ENCODE measurements around the gene NBEA. TPM values are rescaled to one million over a fixed set of nuclear protein-coding genes. Genes with fewer than 3 reads are reported as not detected.
"Not testable (repeated sequence)": the region's sequence is repeated elsewhere in the genome, so short reads cannot be mapped to it uniquely, and the experiment has no call there.

The NBEA gene
- total RNA-seq, 1 experiment from 2014 or later: 0.16 TPM

- no peaks in the 10 kb centered on the region for H3K9me3 ChIP-seq
- H3K36me3 ChIP-seq: no peaks in the 10 kb centered on the region
- no peak for DNase-seq
- H3K27me3 ChIP-seq: no peaks in the 10 kb centered on the region
- H3K4me3 ChIP-seq: no peak overlapping the region
Measured at GRCh38 chr13:35349673-35350278, 407.7 kb downstream of the NBEA start.

GRCh38 chr13:35354285-35354684 is 412.2 kb downstream of the NBEA start:
- Histone ChIP-seq H3K9me3 (no peaks in the 10 kb centered on the region), H3K36me3 (no peaks in the 10 kb centered on the region), H3K27me3 (no peaks in the 10 kb centered on the region), H3K4me3 (no peak overlapping the region)
- DNase-seq: no peak

- H3K9me3 ChIP-seq: no peaks in the 10 kb centered on the region
- DNase-seq: no peak
- H3K4me3 ChIP-seq: no peak overlapping the region
- no peaks in the 10 kb centered on the region for H3K36me3 ChIP-seq
- H3K27me3 ChIP-seq: no peaks in the 10 kb centered on the region
Measured at GRCh38 chr13:35354882-35355281, 412.8 kb downstream of the NBEA start.

GRCh38 chr13:35356572-35356971 is 414.5 kb downstream of the NBEA start:
- Histone ChIP-seq H3K36me3 (no peaks in the 10 kb centered on the region), H3K9me3 (no peaks in the 10 kb centered on the region), H3K4me3 (no peak overlapping the region), H3K27me3 (no peaks in the 10 kb centered on the region)
- no peak for DNase-seq

GRCh38 chr13:35365883-35366282 is 423.8 kb downstream of the NBEA start:
- 0 out of 2 replicates have a peak, but pooled peaks cover 2% of the 10 kb centered on the region for H3K27me3 ChIP-seq
- no peak overlapping the region for H3K4me3 ChIP-seq
- H3K9me3 ChIP-seq: peaks cover 9% of the 10 kb centered on the region
- no peaks in the 10 kb centered on the region for H3K36me3 ChIP-seq
- DNase-seq: no peak

- no peak for DNase-seq
- Histone ChIP-seq H3K9me3 (peaks cover 11% of the 10 kb centered on the region), H3K27me3 (0 out of 2 replicates have a peak, but pooled peaks cover 2% of the 10 kb centered on the region), H3K4me3 (no peak overlapping the region), H3K36me3 (no peaks in the 10 kb centered on the region)
Measured at GRCh38 chr13:35367586-35367985, 425.5 kb downstream of the NBEA start.

GRCh38 chr13:35378939-35379338 is 436.9 kb downstream of the NBEA start:
- Histone ChIP-seq H3K36me3 (no peaks in the 10 kb centered on the region), H3K9me3 (no peaks in the 10 kb centered on the region), H3K27me3 (no peaks in the 10 kb centered on the region), H3K4me3 (no peak overlapping the region)
- no peak for DNase-seq

GRCh38 chr13:35379663-35380062 is 437.6 kb downstream of the NBEA start:
- H3K4me3 ChIP-seq: no peak overlapping the region
- no peaks in the 10 kb centered on the region for H3K9me3 ChIP-seq
- DNase-seq: no peak
- H3K36me3 ChIP-seq: no peaks in the 10 kb centered on the region
- H3K27me3 ChIP-seq: no peaks in the 10 kb centered on the region

GRCh38 chr13:35387682-35388250 is 445.7 kb downstream of the NBEA start:
- no peaks in the 10 kb centered on the region for H3K36me3 ChIP-seq
- H3K27me3 ChIP-seq: no peaks in the 10 kb centered on the region
- no peaks in the 10 kb centered on the region for H3K9me3 ChIP-seq
- DNase-seq: no peak
- H3K4me3 ChIP-seq: no peak overlapping the region

GRCh38 chr13:35388441-35389355 is 446.6 kb downstream of the NBEA start:
- H3K4me3 ChIP-seq: peak overlapping the region; percentile 11
- H3K9me3 ChIP-seq: no peaks in the 10 kb centered on the region
- H3K36me3 ChIP-seq: no peaks in the 10 kb centered on the region
- peak; percentile 28 for DNase-seq
- H3K27me3 ChIP-seq: no peaks in the 10 kb centered on the region

- no peaks in the 10 kb centered on the region for H3K36me3 ChIP-seq
- no peaks in the 10 kb centered on the region for H3K9me3 ChIP-seq
- no peak for DNase-seq
Measured at GRCh38 chr13:35389535-35389934, 447.5 kb downstream of the NBEA start.

GRCh38 chr13:35392768-35393167 is 450.7 kb downstream of the NBEA start:
- DNase-seq: no peak
- Histone ChIP-seq H3K36me3 (no peaks in the 10 kb centered on the region), H3K4me3 (no peak overlapping the region), H3K27me3 (no peaks in the 10 kb centered on the region; the same call in 1 of the 2 replicates), H3K9me3 (no peaks in the 10 kb centered on the region)

More at GRCh38 chr13:35389535-35389934, 447.5 kb downstream of the NBEA start:
- H3K4me3 ChIP-seq: peak overlapping the region; percentile 11; the same call in 1 of the 2 replicates
- no peaks in the 10 kb centered on the region for H3K27me3 ChIP-seq

GRCh38 chr13:35393886-35394285 is 451.8 kb downstream of the NBEA start:
- no peaks in the 10 kb centered on the region for H3K9me3 ChIP-seq
- no peak overlapping the region for H3K4me3 ChIP-seq
- no peak for DNase-seq
- no peaks in the 10 kb centered on the region for H3K36me3 ChIP-seq
- no peaks in the 10 kb centered on the region; the same call in 1 of the 2 replicates for H3K27me3 ChIP-seq

GRCh38 chr13:35408285-35408684 is 466.2 kb downstream of the NBEA start:
- H3K4me3 ChIP-seq, H3K9me3 ChIP-seq, H3K36me3 ChIP-seq, DNase-seq, H3K27me3 ChIP-seq: not testable (repeated sequence)

GRCh38 chr13:35411059-35411744 is 469.1 kb downstream of the NBEA start:
- Histone ChIP-seq H3K4me3 (no peak overlapping the region), H3K9me3 (no peaks in the 10 kb centered on the region), H3K27me3 (no peaks in the 10 kb centered on the region), H3K36me3 (no peaks in the 10 kb centered on the region)
- DNase-seq: no peak

GRCh38 chr13:35448465-35448864 is 506.4 kb downstream of the NBEA start:
- H3K9me3 ChIP-seq: no peaks in the 10 kb centered on the region
- no peaks in the 10 kb centered on the region for H3K36me3 ChIP-seq
- no peaks in the 10 kb centered on the region for H3K27me3 ChIP-seq
- no peak overlapping the region for H3K4me3 ChIP-seq
- DNase-seq: no peak

GRCh38 chr13:35449821-35450220 is 507.8 kb downstream of the NBEA start:
- Histone ChIP-seq H3K36me3 (no peaks in the 10 kb centered on the region), H3K9me3 (no peaks in the 10 kb centered on the region), H3K27me3 (no peaks in the 10 kb centered on the region), H3K4me3 (no peak overlapping the region)
- DNase-seq: no peak
